A673 (cell line): ENCODE data around the gene CEACAM16.

ENCODE experiments used
- CTCF ChIP-seq: fragments of 300-800, 200-600 bp; sonication (generic); conservative IDR thresholded peaks from 2 replicates; pipeline ENCODE4 v1.5.1; 2017; ENCODE audit warnings: low read depth, mild to moderate bottlenecking, antibody characterized with exemption, low read length, moderate library complexity, mixed read lengths
- EZH2 ChIP-seq: fragments of 200-600 bp; sonication (generic); IDR thresholded peaks from 2 replicates; pipeline ENCODE4 v1.6.1; 2017; ENCODE audit warnings: borderline replicate concordance, low read depth, mild to moderate bottlenecking, mixed read lengths, antibody characterized with exemption, low read length; ENCODE audit not compliant: poor library complexity, severe bottlenecking

GRCh38 chr19:44732235-44733014 is 33.5 kb downstream of the CEACAM16 start:
- TF ChIP-seq EZH2 = no peak
- TF ChIP-seq CTCF = no peak
